ENCODE data around the gene FKBP1C.

The FKBP1C gene

GRCh38 chr6:63261820-63262219 lies 50.6 kb downstream of the FKBP1C start:
- DNase-seq = no peak
